HPDE6-E6E7 (cell line): Measurements from ENCODE around the gene METAP1D.
"Not testable (repeated sequence)": the region's sequence is repeated elsewhere in the genome, so short reads cannot be mapped to it uniquely, and the experiment has no call there.

Experiments
- DNase-seq: peaks from one replicate; pipeline ENCODE4 v3.0.0; 2011; ENCODE audit warnings: missing footprints; ENCODE audit errors: extremely low spot score

The METAP1D gene

DNA sequence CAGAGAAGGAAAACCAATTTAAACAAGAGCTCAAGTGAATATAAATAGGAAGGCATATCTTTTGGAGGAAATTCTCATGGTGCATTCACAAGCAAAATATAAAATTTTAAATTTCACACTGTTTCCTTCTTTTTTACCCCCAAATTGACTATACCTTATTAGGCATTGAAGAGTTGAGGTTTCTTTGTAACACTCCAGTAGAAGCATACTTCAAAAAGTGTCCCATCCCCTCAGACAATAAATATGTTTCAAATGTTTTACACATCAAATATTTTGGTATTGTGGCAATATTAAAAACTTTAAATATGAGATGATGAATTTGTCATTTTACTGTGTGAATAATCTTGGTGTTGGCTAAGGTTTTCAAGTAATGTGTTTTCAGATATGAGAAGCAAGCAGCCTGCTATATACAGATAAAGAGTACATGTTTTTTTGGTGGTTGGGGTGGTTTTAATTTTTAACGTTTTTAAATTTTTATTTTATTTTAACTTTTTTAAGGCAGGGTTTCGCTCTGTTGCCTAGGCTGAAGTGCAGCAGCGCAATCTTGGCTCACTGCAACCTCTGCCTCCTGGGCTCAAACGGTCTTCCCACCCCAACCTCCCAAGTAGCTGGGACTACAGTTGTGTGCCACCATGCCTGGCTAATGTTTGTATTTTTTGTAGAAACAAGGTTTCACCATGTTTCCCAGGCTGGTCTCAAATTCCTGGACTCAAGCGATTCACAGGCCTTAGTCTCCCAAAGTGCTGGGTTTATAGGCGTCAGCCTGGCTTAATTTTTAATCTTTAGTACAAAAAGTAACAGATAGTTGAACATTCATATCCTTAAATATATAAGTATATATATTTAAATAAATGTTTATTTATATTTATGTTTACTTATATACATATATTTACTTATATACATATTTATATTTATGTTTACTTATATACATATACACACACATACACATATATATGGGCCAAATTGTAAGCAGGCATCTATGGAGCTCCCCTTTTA lies 49.1 kb downstream of the METAP1D start:
- no peak for DNase-seq

DNA sequence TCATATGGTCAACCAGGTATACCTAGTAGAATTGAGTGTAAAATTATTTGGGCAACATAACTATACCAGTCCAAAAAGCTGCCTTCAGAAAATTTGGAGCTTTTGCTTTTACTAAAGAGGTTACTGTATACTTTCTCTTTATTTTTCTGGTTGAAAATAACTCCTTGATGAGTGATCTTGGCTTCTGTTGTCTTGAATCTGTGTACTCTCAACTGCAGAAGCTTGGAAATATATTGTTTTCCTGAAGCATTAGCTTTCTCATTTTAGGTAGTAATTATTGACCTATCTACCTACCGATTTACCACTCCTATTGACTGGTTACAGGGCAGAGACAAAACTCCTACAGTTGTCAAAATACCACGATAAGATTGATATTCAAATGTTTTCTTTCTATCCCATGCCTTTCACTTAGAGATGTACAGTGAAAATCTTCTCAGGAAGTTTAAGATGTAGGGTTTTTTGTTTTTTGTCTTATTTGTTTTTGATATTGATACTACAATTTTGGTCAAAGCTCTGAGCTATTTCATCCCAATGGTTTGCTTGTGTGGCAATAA lies 49.9 kb downstream of the METAP1D start:
- DNase-seq: no peak

DNA sequence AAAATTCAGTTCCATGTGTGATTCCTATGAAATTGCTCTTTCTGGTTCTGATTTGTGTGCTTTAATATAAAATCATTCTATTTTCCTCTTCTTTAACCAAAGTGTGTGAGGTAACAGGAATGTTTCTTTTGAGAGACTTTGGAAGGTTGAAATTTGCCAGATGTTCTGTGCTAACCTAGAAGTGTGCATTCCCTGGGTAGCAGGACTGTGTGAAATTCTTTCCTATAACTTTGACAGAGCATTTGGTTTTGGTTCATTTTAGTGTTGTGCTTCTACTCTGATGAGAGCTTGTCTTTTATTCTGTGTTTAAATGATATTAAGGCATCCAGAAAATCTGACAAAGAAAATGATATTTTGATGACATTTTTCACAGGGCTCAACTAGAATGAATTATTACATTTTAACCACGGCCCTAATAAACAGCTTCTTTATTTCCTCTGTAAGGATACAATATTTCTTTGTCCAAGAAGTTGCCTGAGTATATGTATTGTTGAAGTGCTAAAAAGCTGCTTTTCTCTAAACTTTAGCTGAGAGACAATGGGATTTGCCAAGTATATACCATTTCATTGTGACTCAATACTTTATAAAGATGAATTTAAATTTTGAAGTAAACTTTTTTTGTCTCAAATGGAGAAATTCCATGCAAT lies 50.8 kb downstream of the METAP1D start:
- DNase-seq: no peak

DNA sequence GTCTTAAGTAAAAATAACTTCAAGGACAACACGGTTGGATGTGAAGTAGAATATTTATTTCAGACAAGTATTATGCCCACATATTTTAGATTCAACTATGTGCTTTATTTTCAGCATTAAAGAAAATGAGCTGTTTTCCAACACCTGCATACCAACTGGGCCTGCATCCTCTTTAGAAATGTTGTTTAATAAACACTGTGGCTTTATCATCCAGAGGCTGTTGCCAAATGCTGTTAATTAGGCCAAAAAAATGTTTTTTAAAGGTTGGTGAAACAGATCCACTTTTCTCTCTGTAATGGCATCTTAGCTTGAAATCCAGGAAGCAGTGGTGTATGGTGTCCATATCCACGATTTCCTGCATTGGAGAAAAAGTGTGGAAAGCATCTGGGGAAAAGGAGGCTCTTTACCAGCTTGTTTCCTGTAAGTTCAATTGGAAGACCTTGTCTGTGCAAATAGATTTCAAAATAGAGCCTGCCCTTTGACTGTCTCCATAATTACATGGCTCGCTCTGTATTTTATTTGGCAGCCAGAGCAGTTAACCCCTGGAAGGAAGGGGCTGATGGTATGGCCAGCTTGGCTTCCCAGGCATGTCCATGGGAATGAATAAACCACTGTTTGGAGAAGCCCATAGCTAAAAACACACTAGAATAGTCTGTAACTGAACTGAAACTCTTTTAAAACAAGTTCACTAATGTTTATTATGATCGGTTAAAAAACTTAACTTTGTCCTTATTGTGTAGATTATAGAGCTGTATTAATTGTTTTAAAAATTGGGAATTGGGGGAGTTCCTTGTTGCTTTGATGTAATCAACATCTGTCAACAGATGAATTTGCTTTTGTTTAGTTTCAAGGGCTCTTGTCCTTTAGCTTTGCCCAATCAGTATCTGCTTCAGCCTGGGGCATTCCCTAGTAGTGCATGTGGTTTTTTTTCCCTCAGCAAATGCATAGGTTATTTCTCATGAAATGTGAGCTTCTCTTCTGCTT lies 52.5 kb downstream of the METAP1D start:
- DNase-seq: no peak

DNA sequence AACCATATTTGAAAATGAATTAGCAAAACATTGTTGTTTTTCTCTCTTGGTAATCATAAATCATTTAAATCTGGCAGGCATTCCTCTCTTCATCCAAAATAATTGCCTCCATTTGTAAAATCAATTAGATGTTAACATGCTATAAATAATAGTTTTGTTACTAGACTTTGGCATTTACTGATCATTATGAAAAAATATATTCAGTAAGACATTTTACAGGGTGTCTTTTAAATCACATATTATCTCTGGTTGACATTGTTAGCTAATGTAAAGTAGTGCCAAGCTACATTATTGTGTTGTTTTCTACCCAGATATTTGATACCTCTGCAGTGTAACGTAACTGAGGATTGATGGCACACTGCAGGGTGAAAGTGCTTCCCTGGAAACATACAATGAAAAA lies 53.7 kb downstream of the METAP1D start:
- no peak for DNase-seq

DNA sequence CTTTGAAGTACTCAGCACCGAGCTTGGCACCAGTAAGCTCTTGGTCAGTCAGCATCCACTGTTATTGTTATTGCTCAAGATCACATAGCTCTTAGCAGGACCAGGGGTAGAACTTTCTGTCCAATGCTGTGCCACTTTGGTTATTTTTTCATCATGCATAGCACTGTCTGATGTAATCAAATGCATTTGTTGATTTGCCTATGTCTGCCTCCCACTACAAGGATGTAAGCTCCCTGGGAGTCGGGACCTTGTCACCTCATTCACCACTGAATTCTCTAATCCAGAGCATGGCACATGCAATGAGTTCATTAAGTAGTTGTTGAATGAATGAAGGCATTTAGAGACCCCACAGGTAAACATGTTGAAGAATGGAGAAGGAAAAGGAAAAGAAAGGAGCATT lies 56.5 kb downstream of the METAP1D start:
- DNase-seq: no peak

DNA sequence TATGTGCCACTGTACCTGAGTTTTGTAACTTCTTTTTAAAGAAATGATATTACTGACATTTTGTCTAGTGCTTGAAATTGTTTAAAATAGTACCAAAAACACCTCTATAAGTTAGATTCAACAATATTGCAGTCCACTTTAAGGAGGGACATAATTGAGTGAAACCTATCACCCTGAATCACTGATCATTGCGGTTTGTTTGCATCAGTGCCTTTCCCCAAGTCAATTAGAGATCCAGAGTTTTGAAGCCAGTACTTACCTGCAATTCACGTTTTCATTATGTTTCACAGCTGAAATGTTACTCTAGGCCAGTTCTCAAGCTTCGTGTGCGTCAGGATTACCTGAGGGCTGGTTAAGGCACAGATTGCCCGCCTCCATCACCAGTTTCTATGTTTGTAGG lies 58.9 kb downstream of the METAP1D start:
- DNase-seq: no peak

DNA sequence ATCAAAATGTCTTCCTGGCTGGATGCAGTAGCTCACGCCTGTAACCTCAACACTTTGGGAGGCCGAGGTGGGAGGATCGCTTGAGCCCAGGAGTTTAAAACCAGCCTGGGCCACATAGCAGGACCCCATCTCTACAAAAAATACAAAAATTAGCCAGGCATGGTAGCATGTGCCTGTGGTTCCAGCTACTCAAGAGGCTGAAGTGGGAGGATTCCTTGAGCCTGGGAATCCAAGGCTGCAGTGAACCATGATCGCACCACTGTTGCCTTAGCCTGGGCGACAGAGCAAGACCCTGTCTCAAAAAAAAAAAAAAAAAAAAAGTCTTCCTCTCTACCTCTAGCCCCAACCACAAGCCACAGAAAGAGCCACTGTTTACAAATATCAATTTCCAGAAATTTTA lies 60.4 kb downstream of the METAP1D start:
- DNase-seq: not testable (repeated sequence)

DNA sequence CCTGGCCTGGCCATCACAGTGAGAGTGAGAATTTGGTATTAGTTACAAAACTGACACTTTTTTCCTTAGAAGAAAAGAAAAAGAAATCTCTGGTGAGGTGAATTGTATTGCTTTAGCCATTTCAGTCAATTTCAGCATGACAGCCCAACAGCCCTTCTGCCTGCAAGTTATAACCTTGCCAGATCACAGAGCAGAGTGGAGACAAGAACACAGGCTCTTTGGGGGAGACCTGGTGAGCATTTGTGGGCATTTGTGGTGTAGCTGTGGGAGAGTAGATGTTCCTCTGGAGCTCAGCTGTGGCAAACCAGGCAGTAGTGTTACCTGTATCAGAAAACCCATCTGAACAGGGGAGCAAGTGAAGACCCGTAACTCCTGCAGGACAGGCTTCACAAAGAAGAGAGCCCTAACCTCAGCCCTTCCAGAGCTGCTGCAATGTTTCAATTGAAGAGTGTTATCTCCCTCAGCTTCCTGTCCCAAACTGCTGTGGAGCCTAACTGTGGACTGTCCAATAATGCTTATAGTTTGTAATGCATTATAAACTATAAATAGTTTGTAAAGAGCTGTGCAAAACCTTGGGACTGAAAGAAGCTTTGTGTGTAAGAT lies 62.8 kb downstream of the METAP1D start:
- no peak for DNase-seq

DNA sequence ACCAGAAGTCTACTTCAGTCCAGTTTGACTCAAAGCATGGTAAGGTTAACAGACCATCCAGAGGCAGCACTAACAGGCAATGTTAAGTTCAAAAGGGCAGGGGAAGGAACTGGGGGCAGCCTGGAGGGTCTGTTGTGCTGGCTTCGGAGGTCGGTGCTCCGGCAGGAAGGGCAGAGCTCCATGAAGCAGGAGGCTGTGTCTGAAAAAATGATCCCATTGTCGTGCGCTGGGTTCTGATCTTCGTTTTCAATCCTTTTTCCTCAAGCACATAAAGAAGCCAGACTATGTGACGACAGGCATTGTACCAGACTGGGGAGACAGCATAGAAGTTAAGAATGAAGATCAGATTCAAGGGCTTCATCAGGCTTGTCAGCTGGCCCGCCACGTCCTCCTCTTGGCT lies 63.7 kb downstream of the METAP1D start:
- DNase-seq: no peak

DNA sequence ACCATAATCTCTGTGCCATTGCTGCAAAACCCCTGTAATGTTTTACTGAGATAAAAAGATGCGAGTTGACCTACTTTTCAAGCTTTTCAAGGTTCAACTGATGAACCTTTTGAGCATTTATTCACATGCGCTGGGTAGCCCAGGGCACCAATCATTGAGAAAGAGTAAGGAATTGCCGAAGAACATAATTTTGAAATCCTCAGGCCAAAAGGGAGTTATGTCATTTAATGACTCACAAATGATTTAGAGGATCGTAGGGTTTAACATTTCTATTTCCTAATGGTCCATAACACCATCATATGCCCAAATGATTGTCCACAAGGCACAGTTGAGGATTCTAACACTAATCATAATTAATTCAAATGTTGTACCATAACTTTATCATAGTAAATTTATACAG lies 65.4 kb downstream of the METAP1D start:
- DNase-seq: no peak

DNA sequence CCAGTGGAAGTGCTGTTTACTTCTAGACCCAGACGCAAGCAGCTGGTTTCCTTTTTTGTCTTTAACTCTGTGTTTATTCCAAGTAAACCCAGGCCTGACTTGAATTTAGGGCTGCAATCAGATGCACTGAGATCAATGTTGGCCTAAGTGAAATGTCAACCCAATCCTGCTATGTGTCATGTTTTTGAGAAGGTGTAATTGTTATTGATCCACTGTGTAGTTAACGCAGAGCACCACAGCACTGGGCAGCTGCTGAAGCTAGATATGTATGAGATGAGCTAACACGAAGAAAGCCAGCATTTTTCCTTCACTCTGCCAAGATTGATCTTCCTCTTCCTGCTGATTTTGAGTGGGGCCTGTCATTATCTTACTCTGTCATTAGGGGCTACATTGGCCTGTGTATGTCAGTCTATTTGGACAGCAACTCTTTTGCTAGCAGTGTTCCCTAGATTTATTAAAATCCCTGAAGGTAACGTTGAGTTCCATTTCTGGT lies 66.7 kb downstream of the METAP1D start:
- DNase-seq: no peak

DNA sequence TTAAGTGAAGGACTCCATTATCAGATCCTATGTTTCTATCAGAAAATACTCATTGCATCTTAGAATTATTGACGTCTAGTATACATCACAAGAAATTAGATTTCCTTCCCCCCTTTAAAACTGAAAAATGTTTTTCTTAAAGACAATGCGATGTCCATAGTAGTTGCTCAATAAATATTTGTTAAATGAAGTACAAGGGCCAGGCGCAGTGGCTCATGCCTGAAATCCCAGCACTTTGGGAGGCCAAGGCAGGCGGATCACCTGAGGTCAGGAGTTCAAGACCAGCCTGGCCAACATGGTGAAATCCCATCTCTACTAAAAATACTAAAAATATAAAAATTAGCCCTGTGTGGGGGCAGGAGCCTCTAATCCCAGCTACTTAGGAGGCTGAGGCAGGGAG lies 68.2 kb downstream of the METAP1D start:
- DNase-seq: not testable (repeated sequence)

DNA sequence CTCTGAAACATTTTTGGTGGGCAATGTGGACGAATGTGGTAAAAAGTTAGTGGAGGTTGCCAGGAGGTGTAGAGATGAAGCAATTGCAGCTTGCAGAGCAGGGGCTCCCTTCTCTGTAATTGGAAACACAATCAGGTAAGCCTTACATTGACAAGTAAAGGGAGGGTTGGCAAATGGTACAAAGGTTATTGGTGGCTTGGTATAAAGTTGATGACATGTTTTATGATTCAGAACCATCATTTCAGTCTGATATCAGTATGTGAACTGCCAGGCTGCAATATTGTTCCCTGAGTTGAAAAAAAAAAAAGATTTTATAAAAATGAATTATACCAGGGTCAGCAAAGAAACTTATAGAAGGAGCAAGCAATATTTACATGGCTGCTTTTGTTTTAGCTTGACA lies 71.2 kb downstream of the METAP1D start:
- no peak for DNase-seq

DNA sequence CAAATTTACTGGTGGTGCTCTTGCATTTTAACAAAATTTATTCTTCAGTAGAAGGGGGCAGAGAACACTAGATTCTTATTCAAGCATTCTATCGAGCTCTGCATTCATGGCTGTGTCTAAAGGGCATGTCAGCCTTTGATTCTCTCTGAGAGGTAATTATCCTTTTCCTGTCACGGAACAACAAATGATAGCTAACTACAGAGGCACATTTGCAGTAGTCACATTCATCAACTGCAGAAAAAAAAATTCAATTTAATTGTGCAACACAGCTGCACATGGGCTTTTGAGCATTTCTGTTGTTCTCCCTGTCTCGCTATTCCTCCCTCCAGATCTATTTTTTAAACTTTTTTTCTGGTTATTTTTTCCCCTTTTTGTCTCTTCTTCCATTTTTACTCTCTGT lies 72.5 kb downstream of the METAP1D start:
- DNase-seq: no peak

DNA sequence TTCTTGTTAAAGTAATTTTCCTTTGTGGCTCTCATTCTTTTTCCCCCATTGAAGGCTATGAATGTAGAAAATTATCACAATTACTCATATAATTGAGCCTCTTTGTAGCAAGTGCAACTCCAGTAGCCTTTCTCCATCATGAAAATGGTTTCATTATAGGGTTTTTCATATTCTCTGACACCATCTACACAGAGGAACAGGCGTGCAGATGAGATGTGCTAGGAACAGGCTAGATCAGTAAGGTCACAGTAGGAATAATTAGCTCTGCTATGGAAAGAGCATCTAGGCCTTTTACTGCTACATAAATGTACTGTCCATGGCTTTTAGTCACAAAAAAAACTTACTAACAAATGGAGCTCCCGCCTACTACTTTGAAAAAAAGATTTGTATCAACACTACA lies 73.0 kb downstream of the METAP1D start:
- no peak for DNase-seq

DNA sequence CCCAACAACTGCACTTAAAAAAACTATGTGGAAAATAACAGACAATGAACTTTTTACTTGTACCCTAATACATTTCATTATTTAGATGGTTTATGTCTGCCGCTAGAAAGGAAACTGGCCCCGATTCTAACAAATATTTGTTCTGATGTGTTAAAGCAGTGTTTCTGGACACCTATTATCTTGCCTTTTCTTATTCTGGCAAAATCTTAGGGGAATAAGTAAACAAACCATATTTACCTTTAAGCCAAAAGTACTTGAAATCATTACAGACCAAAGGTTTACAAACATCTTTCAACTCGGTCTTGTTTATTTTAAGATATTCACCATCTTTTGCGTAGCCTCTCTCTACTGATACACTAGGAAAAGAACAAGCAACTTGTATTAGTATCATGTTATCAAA lies 73.8 kb downstream of the METAP1D start:
- no peak for DNase-seq

DNA sequence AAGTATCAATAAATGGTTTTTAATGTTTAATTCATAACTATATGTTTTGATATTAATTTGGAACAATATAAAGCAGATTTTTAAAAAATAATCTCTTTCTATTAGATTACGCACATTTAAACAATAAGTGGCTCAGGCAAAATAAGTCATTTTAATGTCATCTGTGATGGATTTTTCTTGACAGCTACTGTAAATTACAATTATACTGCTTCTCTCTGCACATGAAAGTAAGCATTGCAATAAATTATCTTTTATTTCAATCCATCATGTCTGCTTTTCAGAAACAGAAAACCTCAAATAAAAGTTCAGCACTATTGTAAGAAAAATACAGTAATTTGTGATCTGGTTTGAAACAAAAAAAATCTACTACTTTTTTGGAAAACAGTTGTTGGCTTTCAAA lies 74.5 kb downstream of the METAP1D start:
- DNase-seq: no peak

DNA sequence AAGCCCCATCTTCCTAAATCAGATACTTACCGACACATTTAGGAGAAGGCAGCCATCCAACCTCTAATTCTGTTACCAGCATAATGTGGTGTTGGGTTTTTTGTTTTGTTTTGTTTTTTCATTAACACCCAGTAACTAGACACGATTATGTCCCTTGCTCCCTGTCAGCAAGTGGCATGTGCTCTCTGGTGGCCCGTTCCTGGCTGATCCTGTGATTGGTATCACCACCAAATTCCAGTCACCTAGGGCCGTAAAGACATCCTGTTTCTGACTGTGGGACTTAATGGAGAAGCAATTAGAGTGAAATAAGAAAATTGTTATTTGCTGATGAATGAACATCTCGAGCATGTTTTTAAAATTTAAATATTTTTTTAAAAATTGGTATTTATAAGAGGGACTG lies 79.7 kb downstream of the METAP1D start:
- no peak for DNase-seq

DNA sequence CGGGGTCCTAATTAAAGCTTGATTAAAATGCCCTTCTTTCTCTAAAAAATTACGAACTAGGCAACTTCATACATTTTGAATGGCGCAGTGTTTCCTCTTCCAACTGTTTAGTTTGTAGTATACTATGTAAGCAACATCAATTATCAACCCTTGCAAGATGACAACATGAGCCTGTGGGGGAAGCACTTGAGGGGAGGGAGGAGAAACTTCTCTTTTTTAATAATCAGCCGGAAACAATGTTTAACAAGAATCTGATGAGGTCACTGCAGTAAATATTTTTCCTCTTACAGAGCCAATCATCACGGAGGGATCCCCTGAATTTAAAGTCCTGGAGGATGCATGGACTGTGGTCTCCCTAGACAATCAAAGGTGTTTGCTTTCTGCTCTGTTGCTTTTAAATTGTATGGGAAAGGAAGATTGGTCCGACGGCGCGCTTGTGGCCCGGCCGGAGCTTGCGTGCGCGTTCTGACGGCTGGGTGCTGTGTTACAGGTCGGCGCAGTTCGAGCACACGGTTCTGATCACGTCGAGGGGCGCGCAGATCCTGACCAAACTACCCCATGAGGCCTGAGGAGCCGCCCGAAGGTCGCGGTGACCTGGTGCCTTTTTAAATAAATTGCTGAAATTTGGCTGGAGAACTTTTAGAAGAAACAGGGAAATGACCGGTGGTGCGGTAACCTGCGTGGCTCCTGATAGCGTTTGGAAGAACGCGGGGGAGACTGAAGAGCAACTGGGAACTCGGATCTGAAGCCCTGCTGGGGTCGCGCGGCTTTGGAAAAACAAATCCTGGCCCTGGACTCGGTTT lies 80.3 kb downstream of the METAP1D start:
- no peak for DNase-seq
